Measurements from ENCODE around the gene GPSM1. TPM values are rescaled to one million over a fixed set of nuclear protein-coding genes. Genes with fewer than 3 reads are reported as not detected.

GPSM1 gene
- total and polyA plus RNA-seq, 9 of the 15 experiments (the other 6 are each of a cell fraction or from before 2014, with no cell fraction given): 0.04 to 14.2 (median 3.1) TPM

DNA sequence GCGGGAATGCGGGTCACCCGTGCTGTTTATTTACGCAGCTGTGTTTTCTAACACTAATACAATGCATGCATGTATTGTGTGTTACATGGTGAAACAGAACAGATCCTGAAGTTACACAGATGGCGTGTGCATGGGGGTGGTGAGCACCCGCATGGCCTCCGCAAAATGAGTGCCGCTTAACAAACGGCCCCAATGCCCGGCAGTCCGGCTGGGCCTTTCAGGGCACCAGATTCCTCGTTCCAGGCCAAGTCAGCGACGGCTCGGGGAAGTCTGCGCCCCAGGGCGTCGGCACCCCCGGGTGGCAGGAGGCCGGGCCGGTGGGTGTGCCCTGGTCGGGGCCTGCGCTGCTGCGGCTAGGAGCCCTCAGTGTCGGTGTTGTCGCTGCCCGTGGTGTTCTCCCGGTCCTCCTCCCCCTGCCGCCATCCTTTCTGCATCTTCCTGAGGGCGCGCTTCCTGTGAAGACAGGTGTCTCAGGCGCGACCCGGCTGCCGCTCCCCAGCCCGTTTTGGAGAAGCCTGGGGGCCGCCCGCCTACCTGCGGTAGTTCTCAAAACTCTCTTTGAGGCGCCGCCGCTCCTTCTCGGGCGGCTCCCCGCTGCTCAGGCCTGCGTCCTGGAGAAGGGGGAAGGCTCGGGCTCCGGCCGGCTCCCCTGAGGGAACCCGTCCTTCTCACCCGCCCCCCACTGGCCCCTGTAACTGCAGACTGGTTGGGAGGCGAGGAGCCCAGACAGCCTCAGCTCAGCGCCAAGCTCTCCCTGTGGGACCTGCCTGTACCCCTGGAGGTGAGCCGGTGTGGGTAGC lies 36.8 kb downstream of the GPSM1 start (continued):
- TF ChIP-seq, protein P1, sequence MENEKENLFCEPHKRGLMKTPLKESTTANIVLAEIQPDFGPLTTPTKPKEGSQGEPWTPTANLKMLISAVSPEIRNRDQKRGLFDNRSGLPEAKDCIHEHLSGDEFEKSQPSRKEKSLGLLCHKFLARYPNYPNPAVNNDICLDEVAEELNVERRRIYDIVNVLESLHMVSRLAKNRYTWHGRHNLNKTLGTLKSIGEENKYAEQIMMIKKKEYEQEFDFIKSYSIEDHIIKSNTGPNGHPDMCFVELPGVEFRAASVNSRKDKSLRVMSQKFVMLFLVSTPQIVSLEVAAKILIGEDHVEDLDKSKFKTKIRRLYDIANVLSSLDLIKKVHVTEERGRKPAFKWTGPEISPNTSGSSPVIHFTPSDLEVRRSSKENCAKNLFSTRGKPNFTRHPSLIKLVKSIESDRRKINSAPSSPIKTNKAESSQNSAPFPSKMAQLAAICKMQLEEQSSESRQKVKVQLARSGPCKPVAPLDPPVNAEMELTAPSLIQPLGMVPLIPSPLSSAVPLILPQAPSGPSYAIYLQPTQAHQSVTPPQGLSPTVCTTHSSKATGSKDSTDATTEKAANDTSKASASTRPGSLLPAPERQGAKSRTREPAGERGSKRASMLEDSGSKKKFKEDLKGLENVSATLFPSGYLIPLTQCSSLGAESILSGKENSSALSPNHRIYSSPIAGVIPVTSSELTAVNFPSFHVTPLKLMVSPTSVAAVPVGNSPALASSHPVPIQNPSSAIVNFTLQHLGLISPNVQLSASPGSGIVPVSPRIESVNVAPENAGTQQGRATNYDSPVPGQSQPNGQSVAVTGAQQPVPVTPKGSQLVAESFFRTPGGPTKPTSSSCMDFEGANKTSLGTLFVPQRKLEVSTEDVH (IDR thresholded peaks at IDR 0.05; ENCODE audit: low read depth, partially characterized antibody): peak; percentile 29
- 0 out of 2 replicates have a peak, but pooled peaks have one; percentile 1 for TF ChIP-seq POLR2AphosphoS2 (IDR thresholded peaks at IDR 0.05; ENCODE audit: low read length)
- TF ChIP-seq RBM22 (IDR thresholded peaks at IDR 0.05; ENCODE audit: low read depth, low read length, poor library complexity, severe bottlenecking): peak; percentile 43
- peak; percentile 50; the same call in 1 of the 2 replicates for TF ChIP-seq RBFOX2 (IDR thresholded peaks at IDR 0.05; ENCODE audit: low read depth, low read length)
- TF ChIP-seq PCBP1 (IDR thresholded peaks at IDR 0.05; ENCODE audit: low read depth, low read length, poor library complexity, severe bottlenecking): peak; percentile 37
- TF ChIP-seq ZNF12 (CRISPR knock-in tag; IDR thresholded peaks at IDR 0.05): no peak
- 0 out of 2 replicates have a peak, but pooled peaks have one; percentile 80 for TF ChIP-seq DNMT1 (IDR thresholded peaks at IDR 0.05)
- TF ChIP-seq, protein P2, sequence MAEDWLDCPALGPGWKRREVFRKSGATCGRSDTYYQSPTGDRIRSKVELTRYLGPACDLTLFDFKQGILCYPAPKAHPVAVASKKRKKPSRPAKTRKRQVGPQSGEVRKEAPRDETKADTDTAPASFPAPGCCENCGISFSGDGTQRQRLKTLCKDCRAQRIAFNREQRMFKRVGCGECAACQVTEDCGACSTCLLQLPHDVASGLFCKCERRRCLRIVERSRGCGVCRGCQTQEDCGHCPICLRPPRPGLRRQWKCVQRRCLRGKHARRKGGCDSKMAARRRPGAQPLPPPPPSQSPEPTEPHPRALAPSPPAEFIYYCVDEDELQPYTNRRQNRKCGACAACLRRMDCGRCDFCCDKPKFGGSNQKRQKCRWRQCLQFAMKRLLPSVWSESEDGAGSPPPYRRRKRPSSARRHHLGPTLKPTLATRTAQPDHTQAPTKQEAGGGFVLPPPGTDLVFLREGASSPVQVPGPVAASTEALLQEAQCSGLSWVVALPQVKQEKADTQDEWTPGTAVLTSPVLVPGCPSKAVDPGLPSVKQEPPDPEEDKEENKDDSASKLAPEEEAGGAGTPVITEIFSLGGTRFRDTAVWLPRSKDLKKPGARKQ (CRISPR knock-in tag; IDR thresholded peaks at IDR 0.05): 0 out of 2 replicates have a peak, but pooled peaks have one; percentile 66
- TF ChIP-seq ZNF175 (CRISPR knock-in tag; IDR thresholded peaks at IDR 0.05; ENCODE audit: low read depth): no peak
- 0 out of 2 replicates have a peak, but pooled peaks have one; percentile 68 for TF ChIP-seq RBM14 (IDR thresholded peaks at IDR 0.05; ENCODE audit: borderline replicate concordance, insufficient read depth, low read depth, low read length)

Data from K562 (cell line).